Spleen (tissue), 11 donors: ENCODE results near the gene DNAJC15. TPM values are rescaled to one million over a fixed set of nuclear protein-coding genes. Genes with fewer than 3 reads are reported as not detected.

Experiments
- DNase-seq: peaks from one replicate; pipeline ENCODE4 v3.0.0-alpha.2; 2020
- H3K27ac ChIP-seq, 8 donors: fragments of 200-600 bp; sonication (generic) in 7 of 8; 1 replicate in 4 of 8; 2 replicates in 4 of 8; pipeline versions ENCODE4 v1.5.0 to v1.8.0; 2016 to 2021; ENCODE audit warnings: inconsistent platforms in 4 of 8, mild to moderate bottlenecking in 4 of 8, moderate library complexity in 1 of 8
- H3K27me3 ChIP-seq, 7 donors: fragments of 200-600 bp; sonication (generic) in 6 of 7; replicated peaks in 1 of 7; 1 replicate in 4 of 7; 2 replicates in 3 of 7; pipeline versions ENCODE4 v1.5.0 to v1.8.0; 2016 to 2021; ENCODE audit warnings: inconsistent platforms in 3 of 7, mild to moderate bottlenecking in 1 of 7
- H3K36me3 ChIP-seq, 6 donors: fragments of 200-600 bp; sonication (generic) in 5 of 6; 1 replicate in 4 of 6; 2 replicates in 2 of 6; pipeline versions ENCODE4 v1.5.0 to v1.8.0; 2016 to 2021; ENCODE audit warnings: inconsistent platforms in 2 of 6
- H3K4me1 ChIP-seq, 6 donors: fragments of 200-600 bp; sonication (generic) in 5 of 6; 1 replicate in 3 of 6; 2 replicates in 3 of 6; pipeline versions ENCODE4 v1.5.0 to v1.8.0; 2016 to 2021; ENCODE audit warnings: inconsistent platforms in 3 of 6
- H3K4me3 ChIP-seq, 8 donors: fragments of 200-600 bp; sonication (generic) in 7 of 8; 1 replicate in 4 of 8; 2 replicates in 4 of 8; pipeline versions ENCODE4 v1.5.0 to v1.8.0; 2016 to 2021; ENCODE audit warnings: inconsistent platforms in 4 of 8, mild to moderate bottlenecking in 4 of 8, moderate library complexity in 2 of 8
- H3K9me3 ChIP-seq, 8 donors: fragments of 200-600 bp; sonication (generic) in 7 of 8; 1 replicate in 4 of 8; 2 replicates in 4 of 8; pipeline versions ENCODE4 v1.5.0 to v1.8.0; 2016 to 2021; ENCODE audit warnings: inconsistent platforms in 4 of 8
- CTCF ChIP-seq, 11 experiments: fragments of 200-600 bp in 7 of 11; fragments of 450-650 bp in 4 of 11; sonication (generic) in 4 of 11; IDR thresholded peaks in 8 of 11; conservative IDR thresholded peaks in 3 of 11; 1 replicate in 7 of 11; 2 replicates in 4 of 11; pipeline versions ENCODE4 v1.4.0 to v1.8.0; 2016 to 2021; ENCODE audit warnings: antibody characterized with exemption in 11 of 11, inconsistent platforms in 4 of 11, mild to moderate bottlenecking in 1 of 11
- POLR2A ChIP-seq, 3 donors: fragments of 450-650 bp; IDR thresholded peaks; one replicate each; pipeline ENCODE4 v1.5.1; 2017; ENCODE audit warnings: antibody characterized with exemption in 3 of 3, mild to moderate bottlenecking in 1 of 3
- POLR2AphosphoS5 ChIP-seq, 3 donors: sonication (generic); formaldehyde crosslinking; IDR thresholded peaks; one replicate each; pipeline ENCODE4 v1.5.1; 2017; ENCODE audit warnings: antibody characterized with exemption in 3 of 3
- WGBS, 5 donors: extraction: QIAGEN DNeasy Blood & Tissue Kit in 3 of 5; methylation state at CpG; one replicate each; pipeline versions ENCODE4 v1.1.5 to v1.1.7; 2013 to 2018; 5-methylcytosine and 5-hydroxymethylcytosine counted together
- intact Hi-C: fragments of 100-400 bp; cut with DNase I; formaldehyde crosslinking; loops from one replicate; pipeline ENCODE4 v1.15.0; 2023; ENCODE audit warnings: low total_unique reads
- polyA plus RNA-seq, 3 donors: library from polyadenylated mRNA; stranded (reverse); fragments of 200-250 nt; gene quantifications; one replicate each; pipeline ENCODE4 v1.2.1, GENCODE V29; 2013
- total RNA-seq, 7 donors: library from RNA; depleted of rRNA in 3 of 7; stranded (reverse); fragments of >200 nt in 3 of 7; fragmentation: NEBNext Ultra II Directional in 4 of 7; extraction: Animal tissue kit (Norgen Biotek cat#: 25700) in 4 of 7; gene quantifications; one replicate each; pipeline versions ENCODE4 v1.1.0 to v1.2.1, GENCODE V29; 2016 to 2021
- donor health status: healthy with polysubstance abuse.
- donor health status: DM: no; HTN: no; CAD: no; lungs with moderate emphysema.
- donor health status: DM: no; HTN: no; CAD: no.
- donor health status: Bipolar disorder and iron deficiency.
- donor health status: healthy.
- donor health status: DM: no; HTN: no; CAD: no.
- donor health status: DM: yes; HTN: yes; CAD: no.

Gene DNAJC15
- total and polyA plus RNA-seq, 10 donors: 6.7 to 17.4 (median 11.8) TPM

GRCh38 chr13:43119206-43119605, 95.8 kb downstream of the DNAJC15 start:
- Histone ChIP-seq H3K4me1 (no peaks in the 10 kb centered on the region), H3K27ac (no peak overlapping the region), H3K36me3 (no peaks in the 10 kb centered on the region), H3K9me3 (no peaks in the 10 kb centered on the region), H3K4me3 (no peak overlapping the region), H3K27me3 (peaks cover 0 to 13% (median 0%) of the 10 kb centered on the region in 7 donors)
- DNase-seq: no peak
- intact Hi-C loops: no loop called here
- TF ChIP-seq POLR2A (IDR thresholded peaks at IDR 0.05): no peak
- no peak for TF ChIP-seq CTCF (IDR thresholded peaks at IDR 0.05 in 8 of 11, conservative IDR thresholded peaks at IDR 0.05 in 3 of 11)
- TF ChIP-seq POLR2AphosphoS5 (IDR thresholded peaks at IDR 0.05): no peak
- WGBS, 5 donors: 83 to 94% (median 87%) methylated on average over 5 to 6 of the region's 6 CpGs

- Histone ChIP-seq H3K36me3 (no peaks in the 10 kb centered on the region), H3K4me3 (no peak overlapping the region), H3K27me3 (peaks cover 0 to 16% (median 0%) of the 10 kb centered on the region in 7 donors), H3K4me1 (peaks cover 0 to 4% (median 1%) of the 10 kb centered on the region in 6 donors), H3K27ac (no peak overlapping the region), H3K9me3 (no peaks in the 10 kb centered on the region)
- no peak for DNase-seq
- intact Hi-C loops: no loop called here
- WGBS, 5 donors: 76 to 91% (median 86%) methylated on average over 6 of the region's 6 CpGs
- TF ChIP-seq CTCF (IDR thresholded peaks at IDR 0.05 in 8 of 11, conservative IDR thresholded peaks at IDR 0.05 in 3 of 11) (no peak), POLR2A (IDR thresholded peaks at IDR 0.05) (no peak), POLR2AphosphoS5 (IDR thresholded peaks at IDR 0.05) (no peak)
These were observed 99.4 kb downstream of the DNAJC15 start for GRCh38 chr13:43122791-43123190.

GRCh38 chr13:43123856-43124255, 100.5 kb downstream of the DNAJC15 start:
- intact Hi-C loops: no loop called here
- WGBS, 5 donors: 72 to 97% (median 85%) methylated on average over 6 of the region's 6 CpGs
- peaks cover 0 to 23% (median 0%) of the 10 kb centered on the region in 7 donors for H3K27me3 ChIP-seq
- DNase-seq: no peak
- no peaks in the 10 kb centered on the region for H3K36me3 ChIP-seq
- peaks cover 0 to 11% (median 3%) of the 10 kb centered on the region in 6 donors for H3K4me1 ChIP-seq
- H3K27ac ChIP-seq: no peak overlapping the region
- no peaks in the 10 kb centered on the region for H3K9me3 ChIP-seq
- no peak overlapping the region for H3K4me3 ChIP-seq
- no peak for TF ChIP-seq POLR2AphosphoS5 (IDR thresholded peaks at IDR 0.05)
- TF ChIP-seq CTCF (IDR thresholded peaks at IDR 0.05 in 8 of 11, conservative IDR thresholded peaks at IDR 0.05 in 3 of 11): no peak
- no peak for TF ChIP-seq POLR2A (IDR thresholded peaks at IDR 0.05)

- Histone ChIP-seq H3K27me3 (peaks cover 0 to 24% (median 0%) of the 10 kb centered on the region in 7 donors), H3K9me3 (no peaks in the 10 kb centered on the region), H3K27ac (no peak overlapping the region), H3K4me3 (no peak overlapping the region), H3K4me1 (peaks cover 0 to 11% (median 3%) of the 10 kb centered on the region in 6 donors), H3K36me3 (no peaks in the 10 kb centered on the region)
- 82 to 95% (median 90%) methylated on average over 8 of the region's 8 CpGs for WGBS, 5 donors
- DNase-seq: no peak
- intact Hi-C loops: no loop called here
- no peak for TF ChIP-seq POLR2AphosphoS5 (IDR thresholded peaks at IDR 0.05)
- TF ChIP-seq CTCF (IDR thresholded peaks at IDR 0.05 in 8 of 11, conservative IDR thresholded peaks at IDR 0.05 in 3 of 11): no peak
- TF ChIP-seq POLR2A (IDR thresholded peaks at IDR 0.05): no peak
These were observed 101.1 kb downstream of the DNAJC15 start for GRCh38 chr13:43124490-43124889.
